NCI-H510A treated with DMSO at 0.1 percent for 48 hours (cell line): ENCODE results near the gene KLHL40.

Source experiments
- DNase-seq: peaks from one replicate; lab custom pipeline; 2025; lab: John Stamatoyannopoulos, UW

The KLHL40 gene

GRCh38 chr3:42690766-42691680 lies 5.7 kb downstream of the KLHL40 start:
- DNase-seq: no peak

- no peak for DNase-seq
Measured at GRCh38 chr3:42691816-42692666, 6.7 kb downstream of the KLHL40 start.

GRCh38 chr3:42692667-42693529 lies 7.6 kb downstream of the KLHL40 start:
- DNase-seq: no peak

- DNase-seq: no peak
Measured at GRCh38 chr3:42693530-42693930, 8.2 kb downstream of the KLHL40 start.

GRCh38 chr3:42694366-42694765 lies 9.0 kb downstream of the KLHL40 start:
- DNase-seq: no peak

- DNase-seq: no peak
Measured at GRCh38 chr3:42696356-42697288, 11.3 kb downstream of the KLHL40 start.

- no peak for DNase-seq
Measured at GRCh38 chr3:42697289-42698051, 12.1 kb downstream of the KLHL40 start.

- DNase-seq: no peak
Measured at GRCh38 chr3:42698216-42698910, 13.0 kb downstream of the KLHL40 start.

- no peak for DNase-seq
Measured at GRCh38 chr3:42698911-42699230, 13.5 kb downstream of the KLHL40 start.

GRCh38 chr3:42699511-42699971 lies 14.2 kb downstream of the KLHL40 start:
- DNase-seq: no peak

GRCh38 chr3:42700366-42701288 lies 15.3 kb downstream of the KLHL40 start:
- DNase-seq: no peak

- peak; percentile 52 for DNase-seq
Measured at GRCh38 chr3:42701371-42702065, 16.2 kb downstream of the KLHL40 start.

- peak; percentile 77 for DNase-seq
Measured at GRCh38 chr3:42702066-42702951, 17.0 kb downstream of the KLHL40 start, which contains the start of gene HHATL. Gene HHATL (minus strand): TSS chr3:42702798. CDS start chr3:42700826, 1,972 bp downstream.

- no peak for DNase-seq
Measured at GRCh38 chr3:42702982-42703694, 17.8 kb downstream of the KLHL40 start.

- DNase-seq: no peak
Measured at GRCh38 chr3:42703695-42704025, 18.3 kb downstream of the KLHL40 start.
